BJ (cell line): Measurements from ENCODE around the gene KDM5C. TPM values are rescaled to one million over a fixed set of nuclear protein-coding genes. Genes with fewer than 3 reads are reported as not detected.

Source experiments
- CTCF ChIA-PET: fragments of 350-600 bp; formaldehyde crosslinking; extraction: SDS; loops from one replicate; lab custom pipeline; 2021; ENCODE audit warnings: antibody characterized with exemption, inconsistent platforms; lab: Yijun Ruan, JAX
- POLR2A ChIA-PET: fragments of 300-600 bp; sonication (Branson Sonifier 250); formaldehyde crosslinking; extraction: SDS; loops from one replicate; lab custom pipeline; 2021; ENCODE audit warnings: antibody characterized with exemption; lab: Charles Lee
- DNase-seq: peaks from one replicate; pipeline ENCODE4 v3.0.0-alpha.2; 2011; ENCODE audit warnings: low read depth
- H3K27me3 ChIP-seq: 2 replicates; pipeline ENCODE4 v1.6.0; 2011; ENCODE audit warnings: low read length; ENCODE audit not compliant: control insufficient read depth, insufficient read depth
- H3K36me3 ChIP-seq: 2 replicates; pipeline ENCODE4 v1.5.1; 2011; ENCODE audit warnings: low read length; ENCODE audit not compliant: control insufficient read depth, insufficient read depth
- H3K4me3 ChIP-seq: 2 replicates; pipeline ENCODE4 v1.5.1; 2011; ENCODE audit warnings: low read depth, mild to moderate bottlenecking, control low read depth, low read length
- CTCF ChIP-seq: IDR thresholded peaks from 2 replicates; pipeline ENCODE4 v1.5.1; 2011; ENCODE audit warnings: low read depth, mild to moderate bottlenecking, control low read depth, inconsistent platforms, low read length, moderate library complexity; ENCODE audit not compliant: insufficient read depth
- polyA plus RNA-seq: library from polyadenylated mRNA; depleted of rRNA; stranded (reverse); fragments of >200 nt; gene quantifications from 2 replicates; pipeline ENCODE4 v1.2.3, GENCODE V29; 2011

KDM5C gene
- polyA plus RNA-seq, 1 experiment = 67.1 TPM

DNA sequence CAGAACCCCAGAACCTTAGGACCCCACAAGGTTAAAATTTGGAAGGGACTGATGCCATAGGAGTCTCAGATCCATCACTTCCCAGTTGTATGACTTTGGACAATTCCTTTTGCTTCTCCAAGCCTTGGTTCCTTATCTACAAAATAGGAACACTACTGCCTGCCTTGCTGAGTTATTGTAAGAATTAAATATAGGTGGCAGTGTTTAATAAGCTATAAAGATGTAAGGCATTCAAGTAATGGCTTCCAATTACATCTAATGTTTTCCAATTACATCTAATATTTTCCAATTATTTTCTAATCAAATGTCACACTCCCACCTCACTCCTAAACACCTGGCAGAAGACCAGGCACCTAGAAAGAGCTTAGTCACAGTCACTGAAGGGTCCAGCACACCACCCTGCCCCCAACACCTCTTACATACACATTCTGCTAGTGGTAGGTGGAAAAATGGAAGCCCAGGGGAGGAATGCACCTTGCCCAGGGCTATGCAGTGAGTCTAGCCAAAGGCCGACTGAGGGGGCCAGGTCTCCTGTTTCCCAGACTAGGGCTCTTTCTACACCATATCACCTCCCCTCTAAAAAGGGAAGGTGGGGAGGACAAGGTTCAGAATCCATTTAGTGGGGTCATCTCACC, 24.5 kb upstream of the KDM5C start:
- no peak overlapping the region for H3K4me3 ChIP-seq
- ChIA-PET POLR2A (no interaction called here), CTCF (interaction anchor here (0.8 to 1.5 kb wide), 4 partner anchors 33 to 191 kb away, joined by 3 to 4 read pairs (median 3); no protein-coding TSS in a partner anchor)
- peaks cover 2% of the 10 kb centered on the region; the same call in 1 of the 2 replicates for H3K36me3 ChIP-seq
- no peak for DNase-seq
- H3K27me3 ChIP-seq = no peaks in the 10 kb centered on the region
- no peak for TF ChIP-seq CTCF

DNA sequence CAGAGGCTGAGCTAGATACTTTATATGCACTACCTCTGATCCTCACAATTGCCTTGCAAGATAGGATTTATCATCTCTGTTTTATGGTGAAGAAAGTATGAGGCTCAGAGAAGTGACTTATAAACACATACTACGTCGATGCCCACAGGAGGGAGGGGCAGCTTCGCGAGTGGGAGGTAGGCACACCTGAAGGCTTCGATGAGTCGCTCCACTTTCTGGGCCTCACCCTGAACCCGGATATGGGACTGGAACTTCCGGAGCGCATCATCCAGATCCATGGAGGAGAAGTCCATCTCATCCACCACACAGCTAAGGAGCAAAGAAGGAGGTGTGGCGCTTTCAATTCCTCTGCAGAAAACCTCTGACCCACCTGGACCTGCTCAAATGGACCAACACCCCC, 22.9 kb upstream of the KDM5C start:
- Histone ChIP-seq H3K4me3 (no peak overlapping the region), H3K36me3 (no peaks in the 10 kb centered on the region), H3K27me3 (no peaks in the 10 kb centered on the region)
- TF ChIP-seq CTCF = no peak
- POLR2A ChIA-PET = no interaction called here
- CTCF ChIA-PET = interaction anchor here (0.6 to 1.6 kb wide), 3 partner anchors 40 to 71 kb away, joined by 3 to 7 read pairs (median 4); no protein-coding TSS in a partner anchor
- DNase-seq = no peak

GRCh38 chrX:53246231-53246630, 21.2 kb upstream of the KDM5C start:
- no peak for TF ChIP-seq CTCF
- CTCF ChIA-PET = no interaction called here
- H3K27me3 ChIP-seq = no peaks in the 10 kb centered on the region
- no peak overlapping the region for H3K4me3 ChIP-seq
- POLR2A ChIA-PET = no interaction called here
- H3K36me3 ChIP-seq = no peaks in the 10 kb centered on the region; the same call in 1 of the 2 replicates
- no peak for DNase-seq

DNA sequence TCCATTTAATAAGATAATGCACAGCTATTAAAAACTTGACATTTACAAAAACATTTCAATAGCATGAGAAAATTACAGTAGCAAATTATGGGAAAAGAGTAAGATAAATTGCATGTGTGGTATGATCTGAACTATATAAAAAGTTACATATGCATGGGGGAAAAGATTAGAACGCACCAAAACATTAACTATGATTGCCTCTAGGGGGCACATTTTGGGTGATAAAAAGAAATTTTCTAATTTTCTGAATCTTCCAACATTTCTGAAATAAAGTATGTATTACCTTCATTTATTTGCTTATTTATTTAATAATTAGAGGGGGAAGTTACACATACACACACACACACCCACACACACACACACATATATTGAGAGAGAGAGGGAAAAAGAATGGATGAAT, 19.6 kb upstream of the KDM5C start:
- H3K27me3 ChIP-seq = no peaks in the 10 kb centered on the region
- TF ChIP-seq CTCF = no peak
- POLR2A ChIA-PET = no interaction called here
- no peak for DNase-seq
- CTCF ChIA-PET = interaction anchor here (0.9 to 1.3 kb wide), 4 partner anchors 8 to 182 kb away, joined by 3 to 4 read pairs (median 3); no protein-coding TSS in a partner anchor
- H3K4me3 ChIP-seq = no peak overlapping the region
- H3K36me3 ChIP-seq = no peaks in the 10 kb centered on the region; the same call in none of the 2 replicates

- H3K27me3 ChIP-seq = no peaks in the 10 kb centered on the region
- no peaks in the 10 kb centered on the region; the same call in none of the 2 replicates for H3K36me3 ChIP-seq
- TF ChIP-seq CTCF = no peak
- ChIA-PET CTCF (no interaction called here), POLR2A (no interaction called here)
- no peak for DNase-seq
- H3K4me3 ChIP-seq = no peak overlapping the region
Observed at GRCh38 chrX:53242310-53242709, 17.3 kb upstream of the KDM5C start.
